OCI-LY3 (cell line): ENCODE results near the gene N4BP3.

ENCODE experiments used
- CTCF ChIP-seq: fragments of 200-600, 300-600 bp; sonication (generic); IDR thresholded peaks from 2 replicates; pipeline ENCODE4 v1.5.1; 2014; ENCODE audit warnings: antibody characterized with exemption, low read length, low read depth
- EZH2phosphoT487 ChIP-seq: fragments of 200-600 bp; shearing (Covaris generic); IDR thresholded peaks from 2 replicates; pipeline ENCODE4 v1.6.1; 2018; ENCODE audit warnings: antibody characterized with exemption, mixed run types, low read depth

DNA sequence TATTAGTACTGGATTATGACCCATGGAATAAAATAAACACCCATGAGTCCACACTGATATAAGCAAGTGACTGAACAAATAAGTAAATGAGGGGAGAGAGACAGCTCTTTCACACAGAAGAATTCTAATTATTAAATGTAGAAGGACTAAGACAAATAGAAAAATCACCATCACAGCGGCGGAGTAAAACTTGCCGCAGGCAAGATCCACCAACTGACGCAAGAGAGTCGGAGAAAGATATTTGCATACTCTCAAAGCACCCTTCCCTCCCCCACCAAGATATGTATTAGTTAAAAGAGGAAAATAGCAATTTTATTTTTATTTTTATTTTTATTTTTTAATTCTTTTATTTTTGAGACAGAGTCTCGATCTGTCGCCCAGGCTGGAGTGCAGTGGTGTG lies 14.6 kb upstream of the N4BP3 start:
- no peak for TF ChIP-seq EZH2phosphoT487
- TF ChIP-seq CTCF, result no peak
